Forelimb muscle (tissue), 1 donor: ENCODE data around the gene HSD11B1. TPM values are rescaled to one million over a fixed set of nuclear protein-coding genes. Genes with fewer than 3 reads are reported as not detected.

Experiments used
- DNase-seq: peaks from one replicate; pipeline ENCODE4 v3.0.0-alpha.2; 2013; ENCODE audit warnings: low read depth
- polyA plus RNA-seq: library from polyadenylated mRNA; unstranded; fragments of 120-200 nt; gene quantifications from one replicate; pipeline ENCODE4 v1.2.1, GENCODE V29; 2013; ENCODE audit not compliant: insufficient read length

HSD11B1 gene
- polyA plus RNA-seq, 1 donor = not detected

- no peak for DNase-seq
These were observed 22.6 kb downstream of the HSD11B1 start for GRCh38 chr1:209727286-209727685.

- DNase-seq = no peak
These were observed 23.1 kb downstream of the HSD11B1 start for GRCh38 chr1:209727785-209728184.

- DNase-seq = no peak
These were observed 23.8 kb downstream of the HSD11B1 start for GRCh38 chr1:209728466-209728865.

- no peak for DNase-seq
These were observed 24.8 kb downstream of the HSD11B1 start for GRCh38 chr1:209729436-209729835.

- no peak for DNase-seq
These were observed 28.1 kb downstream of the HSD11B1 start for GRCh38 chr1:209732725-209733124.

GRCh38 chr1:209733409-209734192, 29.0 kb downstream of the HSD11B1 start:
- DNase-seq = no peak

- DNase-seq = no peak
These were observed 32.0 kb downstream of the HSD11B1 start for GRCh38 chr1:209736490-209737117.

GRCh38 chr1:209737118-209737505, 32.5 kb downstream of the HSD11B1 start:
- DNase-seq = no peak

GRCh38 chr1:209738270-209738669, 33.6 kb downstream of the HSD11B1 start:
- DNase-seq = no peak

GRCh38 chr1:209741193-209741592, 36.5 kb downstream of the HSD11B1 start:
- DNase-seq = no peak

GRCh38 chr1:209741889-209742288, 37.2 kb downstream of the HSD11B1 start:
- no peak for DNase-seq

GRCh38 chr1:209742409-209743144, 37.9 kb downstream of the HSD11B1 start:
- DNase-seq = no peak

GRCh38 chr1:209743145-209743482, 38.5 kb downstream of the HSD11B1 start:
- no peak for DNase-seq

GRCh38 chr1:209746451-209747165, 42.0 kb downstream of the HSD11B1 start:
- no peak for DNase-seq

- DNase-seq = peak; percentile 55
These were observed 43.1 kb downstream of the HSD11B1 start for GRCh38 chr1:209747580-209748262.

- DNase-seq = no peak
These were observed 44.0 kb downstream of the HSD11B1 start for GRCh38 chr1:209748620-209749019.

- DNase-seq = no peak
These were observed 44.6 kb downstream of the HSD11B1 start for GRCh38 chr1:209749205-209749604.

GRCh38 chr1:209749670-209750323, 45.2 kb downstream of the HSD11B1 start:
- DNase-seq = no peak

GRCh38 chr1:209751627-209752231, 47.1 kb downstream of the HSD11B1 start:
- no peak for DNase-seq

GRCh38 chr1:209752890-209753289, 48.2 kb downstream of the HSD11B1 start:
- no peak for DNase-seq

GRCh38 chr1:209755256-209755655, 50.6 kb downstream of the HSD11B1 start:
- DNase-seq = no peak
